Subcutaneous abdominal adipose tissue (tissue), 5 donors: ENCODE data around the gene TSHZ1.

ENCODE experiments used
- H3K27ac ChIP-seq: one replicate; pipeline ENCODE4 v1.7.0; 2013; ENCODE audit warnings: low read depth, mild to moderate bottlenecking, inconsistent platforms, low read length, moderate library complexity
- H3K27me3 ChIP-seq, 5 donors: one replicate each; pipeline ENCODE4 v1.7.0; 2013; ENCODE audit warnings: low read length in 5 of 5, inconsistent platforms in 1 of 5; ENCODE audit not compliant: control insufficient read depth in 5 of 5, insufficient read depth in 4 of 5
- H3K36me3 ChIP-seq, 5 donors: one replicate each; pipeline ENCODE4 v1.7.0; 2013; ENCODE audit warnings: low read length in 5 of 5; ENCODE audit not compliant: control insufficient read depth in 5 of 5, insufficient read depth in 5 of 5
- H3K4me1 ChIP-seq, 5 donors: one replicate each; pipeline ENCODE4 v1.7.0; 2013; ENCODE audit warnings: low read length in 5 of 5, mild to moderate bottlenecking in 3 of 5, moderate library complexity in 1 of 5; ENCODE audit not compliant: control insufficient read depth in 5 of 5, insufficient read depth in 5 of 5
- H3K4me3 ChIP-seq, 5 donors: one replicate each; pipeline ENCODE4 v1.7.0; 2013; ENCODE audit warnings: low read length in 5 of 5, low read depth in 1 of 5
- H3K9ac ChIP-seq, 5 donors: one replicate each; pipeline ENCODE4 v1.7.0; 2013; ENCODE audit warnings: low read length in 5 of 5, mild to moderate bottlenecking in 4 of 5, moderate library complexity in 3 of 5
- H3K9me3 ChIP-seq, 5 donors: one replicate each; pipeline ENCODE4 v1.7.0; 2013; ENCODE audit warnings: low read length in 5 of 5; ENCODE audit not compliant: control insufficient read depth in 5 of 5
- donor health status: healthy.
- donor health status: healthy.
- donor health status: healthy.
- donor health status: healthy.
- donor health status: healthy.

Gene TSHZ1

GRCh38 chr18:75265872-75266271 is 55.3 kb downstream of the TSHZ1 start:
- H3K9ac ChIP-seq, result no peak overlapping the region
- H3K27ac ChIP-seq, result no peak overlapping the region
- H3K36me3 ChIP-seq, result peaks cover 0 to 6% (median 0%) of the 10 kb centered on the region in 5 donors
- H3K4me3 ChIP-seq, result no peak overlapping the region
- no peaks in the 10 kb centered on the region for H3K27me3 ChIP-seq
- peaks cover 0 to 13% (median 0%) of the 10 kb centered on the region in 5 donors for H3K4me1 ChIP-seq
- no peaks in the 10 kb centered on the region for H3K9me3 ChIP-seq

- no peaks in the 10 kb centered on the region for H3K27me3 ChIP-seq
- no peak overlapping the region for H3K9ac ChIP-seq
- no peaks in the 10 kb centered on the region for H3K9me3 ChIP-seq
- H3K4me3 ChIP-seq, result no peak overlapping the region
- H3K36me3 ChIP-seq, result no peaks in the 10 kb centered on the region
- no peak overlapping the region for H3K27ac ChIP-seq
- peaks cover 0 to 13% (median 0%) of the 10 kb centered on the region in 5 donors for H3K4me1 ChIP-seq
Measured at GRCh38 chr18:75267643-75268363, 57.2 kb downstream of the TSHZ1 start.

GRCh38 chr18:75268364-75268646 is 57.7 kb downstream of the TSHZ1 start:
- peaks cover 0 to 13% (median 0%) of the 10 kb centered on the region in 5 donors for H3K4me1 ChIP-seq
- no peak overlapping the region for H3K9ac ChIP-seq
- no peaks in the 10 kb centered on the region for H3K36me3 ChIP-seq
- no peak overlapping the region for H3K4me3 ChIP-seq
- H3K9me3 ChIP-seq, result no peaks in the 10 kb centered on the region
- no peaks in the 10 kb centered on the region for H3K27me3 ChIP-seq
- no peak overlapping the region for H3K27ac ChIP-seq

GRCh38 chr18:75269124-75269680 is 58.6 kb downstream of the TSHZ1 start:
- Histone ChIP-seq H3K27ac (no peak overlapping the region), H3K36me3 (no peaks in the 10 kb centered on the region), H3K27me3 (no peaks in the 10 kb centered on the region), H3K9ac (no peak overlapping the region), H3K4me1 (peaks cover 0 to 13% (median 0%) of the 10 kb centered on the region in 5 donors), H3K4me3 (no peak overlapping the region), H3K9me3 (no peaks in the 10 kb centered on the region)

GRCh38 chr18:75269696-75270095 is 59.1 kb downstream of the TSHZ1 start:
- H3K9ac ChIP-seq, result no peak overlapping the region
- no peak overlapping the region for H3K4me3 ChIP-seq
- H3K36me3 ChIP-seq, result no peaks in the 10 kb centered on the region
- H3K9me3 ChIP-seq, result no peaks in the 10 kb centered on the region
- H3K27me3 ChIP-seq, result no peaks in the 10 kb centered on the region
- H3K4me1 ChIP-seq, result peaks cover 0 to 13% (median 0%) of the 10 kb centered on the region in 5 donors
- no peak overlapping the region for H3K27ac ChIP-seq

- H3K27me3 ChIP-seq, result no peaks in the 10 kb centered on the region
- H3K36me3 ChIP-seq, result no peaks in the 10 kb centered on the region
- no peak overlapping the region for H3K4me3 ChIP-seq
- H3K9ac ChIP-seq, result no peak overlapping the region
- peaks cover 0 to 21% (median 4%) of the 10 kb centered on the region in 5 donors for H3K4me1 ChIP-seq
- H3K9me3 ChIP-seq, result no peaks in the 10 kb centered on the region
- no peak overlapping the region for H3K27ac ChIP-seq
Measured at GRCh38 chr18:75271952-75272351, 61.4 kb downstream of the TSHZ1 start.

- no peak overlapping the region for H3K4me3 ChIP-seq
- no peak overlapping the region for H3K27ac ChIP-seq
- no peak overlapping the region for H3K9ac ChIP-seq
- H3K36me3 ChIP-seq, result no peaks in the 10 kb centered on the region
- H3K9me3 ChIP-seq, result no peaks in the 10 kb centered on the region
- no peaks in the 10 kb centered on the region for H3K27me3 ChIP-seq
- H3K4me1 ChIP-seq, result peaks cover 0 to 13% (median 4%) of the 10 kb centered on the region in 5 donors
Measured at GRCh38 chr18:75273817-75274216, 63.2 kb downstream of the TSHZ1 start.

GRCh38 chr18:75275226-75275625 is 64.6 kb downstream of the TSHZ1 start:
- Histone ChIP-seq H3K4me1 (peaks cover 0 to 13% (median 9%) of the 10 kb centered on the region in 5 donors), H3K27me3 (no peaks in the 10 kb centered on the region), H3K36me3 (no peaks in the 10 kb centered on the region)

GRCh38 chr18:75276818-75277609 is 66.4 kb downstream of the TSHZ1 start:
- Histone ChIP-seq H3K9me3 (no peaks in the 10 kb centered on the region), H3K27ac (no peak overlapping the region), H3K27me3 (no peaks in the 10 kb centered on the region), H3K36me3 (no peaks in the 10 kb centered on the region), H3K4me3 (no peak overlapping the region), H3K4me1 (peaks cover 4 to 30% (median 19%) of the 10 kb centered on the region in 5 donors), H3K9ac (no peak overlapping the region)

More at GRCh38 chr18:75275226-75275625, 64.6 kb downstream of the TSHZ1 start:
- Histone ChIP-seq H3K9ac (no peak overlapping the region), H3K27ac (no peak overlapping the region), H3K9me3 (no peaks in the 10 kb centered on the region), H3K4me3 (no peak overlapping the region)

- no peak overlapping the region for H3K4me3 ChIP-seq
- no peak overlapping the region for H3K9ac ChIP-seq
- H3K36me3 ChIP-seq, result peaks cover 0 to 1% (median 0%) of the 10 kb centered on the region in 5 donors
- no peaks in the 10 kb centered on the region for H3K27me3 ChIP-seq
- H3K27ac ChIP-seq, result no peak overlapping the region
- peaks cover 4 to 33% (median 19%) of the 10 kb centered on the region in 5 donors for H3K4me1 ChIP-seq
- no peaks in the 10 kb centered on the region for H3K9me3 ChIP-seq
Measured at GRCh38 chr18:75277610-75277928, 67.0 kb downstream of the TSHZ1 start.
